Measurements from ENCODE around the gene ZDHHC1.

The ZDHHC1 gene

DNA sequence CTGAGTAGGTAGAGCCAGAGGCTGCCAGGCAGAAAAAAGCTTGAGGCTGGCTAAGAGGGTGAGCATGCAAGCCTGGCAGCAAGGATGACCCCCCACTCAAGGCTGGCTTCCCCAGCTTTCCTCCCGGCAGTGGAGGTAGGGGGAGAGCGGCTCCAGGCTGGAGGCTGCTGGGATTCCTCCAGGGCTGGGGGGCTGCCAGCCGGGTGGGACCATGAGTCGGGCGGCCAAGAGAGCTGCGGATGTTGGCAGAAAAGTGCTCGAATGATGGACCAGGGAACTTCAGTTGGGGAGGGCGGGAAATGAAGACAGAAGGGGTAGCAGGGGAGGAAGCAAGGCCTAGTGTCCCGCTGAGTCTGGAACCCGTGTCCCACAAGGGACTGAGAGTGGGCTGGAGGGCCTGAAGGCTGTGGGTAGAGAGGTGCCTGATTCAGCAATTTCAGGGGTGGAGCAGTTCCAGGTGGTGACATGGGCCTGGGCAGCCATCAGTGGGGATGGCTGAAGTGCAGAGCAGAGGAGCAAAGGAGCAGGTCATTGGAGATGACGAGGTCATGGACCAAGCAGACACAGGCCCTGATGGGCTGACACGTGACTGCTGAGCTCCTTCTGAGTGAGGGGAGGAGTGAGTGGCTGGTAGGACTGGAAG lies 34.9 kb upstream of the ZDHHC1 start:
- H3K4me3 ChIP-seq (IDR thresholded peaks at IDR 0.05; ENCODE audit: insufficient read depth, low read depth, low read length): no peak overlapping the region
- TF ChIP-seq, protein P1, sequence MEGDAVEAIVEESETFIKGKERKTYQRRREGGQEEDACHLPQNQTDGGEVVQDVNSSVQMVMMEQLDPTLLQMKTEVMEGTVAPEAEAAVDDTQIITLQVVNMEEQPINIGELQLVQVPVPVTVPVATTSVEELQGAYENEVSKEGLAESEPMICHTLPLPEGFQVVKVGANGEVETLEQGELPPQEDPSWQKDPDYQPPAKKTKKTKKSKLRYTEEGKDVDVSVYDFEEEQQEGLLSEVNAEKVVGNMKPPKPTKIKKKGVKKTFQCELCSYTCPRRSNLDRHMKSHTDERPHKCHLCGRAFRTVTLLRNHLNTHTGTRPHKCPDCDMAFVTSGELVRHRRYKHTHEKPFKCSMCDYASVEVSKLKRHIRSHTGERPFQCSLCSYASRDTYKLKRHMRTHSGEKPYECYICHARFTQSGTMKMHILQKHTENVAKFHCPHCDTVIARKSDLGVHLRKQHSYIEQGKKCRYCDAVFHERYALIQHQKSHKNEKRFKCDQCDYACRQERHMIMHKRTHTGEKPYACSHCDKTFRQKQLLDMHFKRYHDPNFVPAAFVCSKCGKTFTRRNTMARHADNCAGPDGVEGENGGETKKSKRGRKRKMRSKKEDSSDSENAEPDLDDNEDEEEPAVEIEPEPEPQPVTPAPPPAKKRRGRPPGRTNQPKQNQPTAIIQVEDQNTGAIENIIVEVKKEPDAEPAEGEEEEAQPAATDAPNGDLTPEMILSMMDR (conservative IDR thresholded peaks at IDR 0.05; ENCODE audit: low read depth, low read length): no peak
- H2AFZ ChIP-seq (ENCODE audit: low read depth): no peak overlapping the region
- peaks cover 8% of the 10 kb centered on the region for H3K4me1 ChIP-seq (ENCODE audit: low read depth, poor library complexity, severe bottlenecking)
- H3K9ac ChIP-seq: no peak overlapping the region
- H3K79me2 ChIP-seq (ENCODE audit: insufficient read depth, low read depth): no peaks in the 10 kb centered on the region
- no peak overlapping the region for H3K4me2 ChIP-seq
- no peaks in the 10 kb centered on the region for H4K20me1 ChIP-seq (ENCODE audit: insufficient read depth)
- no peaks in the 10 kb centered on the region for H3K27me3 ChIP-seq (ENCODE audit: insufficient read depth, low read depth)
- H3K36me3 ChIP-seq (ENCODE audit: insufficient read depth): no peaks in the 10 kb centered on the region
- H3K27ac ChIP-seq: no peak overlapping the region

DNA sequence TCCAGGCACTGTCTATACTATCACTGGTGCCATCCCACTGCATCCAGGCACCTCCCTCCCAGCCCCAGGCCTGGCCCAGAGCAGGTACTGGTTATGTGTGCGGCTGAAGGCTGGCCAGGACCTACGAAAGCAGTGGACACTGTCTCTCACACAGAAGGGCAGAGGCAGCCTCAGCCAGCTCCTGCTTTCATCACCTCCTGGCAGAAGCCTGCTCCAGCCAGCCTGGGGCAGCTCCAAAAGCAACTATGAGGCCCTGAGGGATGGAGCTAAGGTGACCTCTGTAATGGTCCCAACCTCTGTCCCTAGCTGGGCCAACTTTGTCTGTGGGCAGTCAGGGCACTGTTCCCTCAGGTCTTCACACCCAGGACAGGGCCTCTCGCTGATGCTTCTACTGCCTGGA lies 33.5 kb upstream of the ZDHHC1 start:
- TF ChIP-seq, protein P1 (conservative IDR thresholded peaks at IDR 0.05; ENCODE audit: low read depth, low read length): no peak
- H3K27ac ChIP-seq: no peak overlapping the region
- H2AFZ ChIP-seq (ENCODE audit: low read depth): no peak overlapping the region
- no peaks in the 10 kb centered on the region for H4K20me1 ChIP-seq (ENCODE audit: insufficient read depth)
- H3K4me1 ChIP-seq (ENCODE audit: low read depth, poor library complexity, severe bottlenecking): peaks cover 8% of the 10 kb centered on the region
- H3K9ac ChIP-seq: no peak overlapping the region
- H3K4me3 ChIP-seq (IDR thresholded peaks at IDR 0.05; ENCODE audit: insufficient read depth, low read depth, low read length): no peak overlapping the region
- H3K27me3 ChIP-seq (ENCODE audit: insufficient read depth, low read depth): no peaks in the 10 kb centered on the region
- H3K4me2 ChIP-seq: no peak overlapping the region
- no peaks in the 10 kb centered on the region for H3K36me3 ChIP-seq (ENCODE audit: insufficient read depth)
- H3K79me2 ChIP-seq (ENCODE audit: insufficient read depth, low read depth): no peaks in the 10 kb centered on the region

DNA sequence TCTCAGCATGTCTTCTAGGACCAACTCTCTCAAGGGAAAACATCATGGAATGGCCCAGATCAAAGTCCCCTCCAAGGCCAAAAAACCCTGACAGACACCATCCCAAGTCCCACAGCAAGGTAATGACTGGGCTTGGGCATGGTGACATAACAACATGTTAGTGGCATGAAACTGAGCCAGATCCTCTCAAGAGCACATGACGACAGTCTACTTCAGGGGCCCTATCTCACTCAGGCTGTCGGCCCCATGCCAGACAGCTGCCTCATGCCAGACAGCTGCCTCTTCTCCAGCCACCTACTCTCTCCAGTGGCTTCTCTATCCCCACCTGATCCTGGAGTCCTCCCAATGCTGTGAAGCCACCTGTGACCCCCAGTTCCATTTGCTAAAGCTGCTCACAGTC lies 33.1 kb upstream of the ZDHHC1 start:
- Histone ChIP-seq H3K79me2 (ENCODE audit: insufficient read depth, low read depth) (no peaks in the 10 kb centered on the region), H3K9ac (no peak overlapping the region)
- TF ChIP-seq, protein P1 (conservative IDR thresholded peaks at IDR 0.05; ENCODE audit: low read depth, low read length): no peak

DNA sequence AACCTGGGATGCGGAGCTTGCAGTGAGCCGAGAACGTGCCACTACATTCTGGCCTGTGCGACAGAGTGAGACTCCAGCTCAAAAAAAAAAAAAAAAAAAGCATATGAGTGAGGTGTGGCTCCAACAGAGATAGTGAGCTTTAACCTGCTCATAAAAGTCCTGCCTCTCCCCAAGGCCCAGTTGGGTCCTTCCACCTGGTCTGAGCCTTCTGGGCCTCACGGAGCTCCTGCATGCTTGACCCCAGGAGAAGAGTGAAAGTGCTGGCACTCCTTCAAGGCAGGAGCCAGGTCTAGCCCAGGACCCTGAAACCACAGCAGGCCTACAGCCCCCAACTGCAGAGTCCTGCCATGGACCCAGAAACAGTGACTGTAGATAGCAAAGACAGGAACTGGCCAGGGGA lies 32.3 kb upstream of the ZDHHC1 start:
- Histone ChIP-seq H4K20me1 (ENCODE audit: insufficient read depth) (no peaks in the 10 kb centered on the region), H3K79me2 (ENCODE audit: insufficient read depth, low read depth) (no peaks in the 10 kb centered on the region), H3K27me3 (ENCODE audit: insufficient read depth, low read depth) (no peaks in the 10 kb centered on the region)

More for the DNA sequence above, 33.1 kb upstream of the ZDHHC1 start:
- Histone ChIP-seq H3K4me3 (IDR thresholded peaks at IDR 0.05; ENCODE audit: insufficient read depth, low read depth, low read length) (no peak overlapping the region), H3K36me3 (ENCODE audit: insufficient read depth) (no peaks in the 10 kb centered on the region), H3K4me2 (no peak overlapping the region), H3K27ac (no peak overlapping the region), H3K27me3 (ENCODE audit: insufficient read depth, low read depth) (no peaks in the 10 kb centered on the region), H2AFZ (ENCODE audit: low read depth) (no peak overlapping the region), H4K20me1 (ENCODE audit: insufficient read depth) (no peaks in the 10 kb centered on the region), H3K4me1 (ENCODE audit: low read depth, poor library complexity, severe bottlenecking) (peaks cover 8% of the 10 kb centered on the region)

More for the DNA sequence above, 32.3 kb upstream of the ZDHHC1 start:
- H3K4me3 ChIP-seq (IDR thresholded peaks at IDR 0.05; ENCODE audit: insufficient read depth, low read depth, low read length): no peak overlapping the region
- TF ChIP-seq, protein P1 (conservative IDR thresholded peaks at IDR 0.05; ENCODE audit: low read depth, low read length): no peak
- no peak overlapping the region for H3K9ac ChIP-seq
- no peaks in the 10 kb centered on the region for H3K36me3 ChIP-seq (ENCODE audit: insufficient read depth)
- H3K4me2 ChIP-seq: no peak overlapping the region
- peaks cover 8% of the 10 kb centered on the region for H3K4me1 ChIP-seq (ENCODE audit: low read depth, poor library complexity, severe bottlenecking)
- no peak overlapping the region for H2AFZ ChIP-seq (ENCODE audit: low read depth)
- no peak overlapping the region for H3K27ac ChIP-seq
